Middle frontal gyrus (tissue), 1 donor: ENCODE measurements around the gene NAP1L5.

Experiments
- DNase-seq: peaks from one replicate; pipeline ENCODE4 v3.0.0-alpha.2; 2015; ENCODE audit warnings: low spot score; ENCODE audit errors: extremely low spot score

NAP1L5 gene

DNA sequence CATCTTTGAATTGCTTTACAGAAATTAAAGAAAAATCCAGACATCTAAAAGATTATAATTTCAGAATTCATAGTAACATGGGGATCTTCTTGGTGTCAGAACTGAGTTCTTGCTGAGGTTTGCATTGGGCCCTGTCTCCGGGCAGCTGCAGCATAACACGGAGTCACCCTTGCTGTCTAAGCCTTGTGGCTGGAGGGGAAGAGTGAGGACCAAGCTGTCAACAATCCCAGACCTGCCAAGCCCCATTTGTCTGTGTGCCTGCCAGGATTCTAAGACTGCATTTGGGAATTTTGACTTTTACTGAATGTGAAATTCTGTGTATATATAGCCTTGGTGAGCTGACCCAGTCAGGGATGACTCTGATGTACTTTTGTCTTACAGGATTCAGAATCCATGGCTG, 25.2 kb upstream of the NAP1L5 start:
- no peak for DNase-seq

DNA sequence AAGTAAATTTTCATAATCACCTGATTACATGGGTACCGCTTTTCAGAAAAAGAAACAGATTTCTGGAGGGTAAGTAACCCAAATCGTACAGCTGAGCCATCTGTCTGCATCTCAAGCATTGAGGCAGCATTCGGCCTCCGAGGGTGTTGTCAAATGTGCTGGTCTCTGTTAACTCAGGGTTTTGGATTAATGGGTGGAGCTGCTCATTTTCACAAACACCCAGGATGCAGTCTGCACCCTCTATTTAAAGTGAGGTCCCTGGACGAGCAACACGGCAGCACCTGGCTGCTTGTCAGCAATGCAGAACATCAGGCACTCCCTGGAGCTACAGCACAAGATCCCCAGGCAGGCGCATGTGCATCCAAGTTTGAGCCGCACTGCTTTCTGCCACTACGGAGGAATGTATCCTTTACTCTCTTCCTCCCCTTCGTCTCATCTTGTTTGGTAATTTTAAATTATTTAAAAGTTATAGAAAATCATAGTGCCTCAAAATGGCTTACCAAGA, 24.7 kb upstream of the NAP1L5 start:
- DNase-seq = no peak

DNA sequence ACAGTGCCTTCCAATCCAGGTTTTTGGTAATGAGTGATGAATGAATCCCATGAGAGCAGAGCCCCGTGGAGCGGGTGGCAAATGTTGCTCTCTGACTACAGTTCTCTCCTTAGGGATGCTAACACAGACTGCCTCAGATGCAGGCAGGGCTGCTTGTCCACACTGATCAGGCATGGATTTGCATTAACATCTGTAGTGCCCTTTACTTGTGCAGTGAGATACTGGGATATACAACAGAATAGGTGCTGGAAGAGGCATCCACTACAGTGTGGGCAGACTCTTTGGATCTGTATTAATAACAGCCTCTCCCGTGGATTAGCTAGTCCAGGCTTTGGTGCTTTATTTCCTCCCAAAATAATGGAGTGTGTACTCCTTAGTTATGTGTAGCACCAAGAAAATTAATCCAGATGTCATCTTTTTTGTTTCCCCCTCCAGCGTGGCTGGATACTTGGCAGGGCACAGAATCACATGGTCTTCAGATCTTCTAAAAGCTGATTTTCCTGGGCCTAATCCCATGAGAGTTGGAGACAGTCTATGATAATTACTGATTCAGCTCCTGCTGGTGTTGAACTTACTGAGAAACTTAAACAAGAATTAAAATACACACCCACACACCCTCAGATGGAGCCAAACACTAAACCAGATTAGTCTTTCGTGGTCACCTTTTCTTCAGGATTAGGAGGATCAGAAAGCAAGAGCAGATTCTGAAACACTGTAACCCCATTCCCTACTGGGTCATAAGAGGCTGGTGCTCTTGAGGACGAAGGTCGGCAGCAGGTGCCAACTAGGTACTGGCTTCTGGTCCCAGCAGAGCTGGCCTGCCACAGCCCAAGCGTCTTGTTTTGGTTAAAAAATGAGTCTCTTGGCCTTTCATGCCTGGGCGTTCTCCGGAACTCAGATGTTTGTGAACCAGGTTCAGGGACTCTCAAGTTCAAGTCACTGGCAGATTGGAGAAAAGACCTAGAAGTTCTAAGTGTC, 23.1 kb upstream of the NAP1L5 start:
- DNase-seq = no peak

DNA sequence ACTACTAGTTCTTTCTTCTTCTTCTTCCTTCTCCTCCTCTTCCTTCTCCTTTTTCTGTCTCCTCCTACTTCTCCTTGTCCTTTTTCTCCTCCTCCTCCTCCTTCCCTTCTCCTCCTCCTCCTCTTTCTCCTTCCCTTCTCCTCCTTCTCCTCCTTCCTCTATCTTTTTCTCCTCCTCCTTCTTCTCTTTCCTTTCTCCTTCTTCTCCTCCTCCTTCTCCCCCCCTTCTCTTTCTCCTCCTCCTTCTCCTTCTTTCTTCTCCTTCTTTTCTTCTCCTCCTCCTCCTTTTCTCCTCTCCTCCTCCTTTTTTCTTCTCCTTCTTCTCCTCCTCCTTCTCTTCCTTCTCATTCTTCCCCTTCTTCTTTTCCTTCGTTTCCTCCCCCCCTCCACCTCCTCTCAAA, 21.8 kb upstream of the NAP1L5 start:
- no peak for DNase-seq

DNA sequence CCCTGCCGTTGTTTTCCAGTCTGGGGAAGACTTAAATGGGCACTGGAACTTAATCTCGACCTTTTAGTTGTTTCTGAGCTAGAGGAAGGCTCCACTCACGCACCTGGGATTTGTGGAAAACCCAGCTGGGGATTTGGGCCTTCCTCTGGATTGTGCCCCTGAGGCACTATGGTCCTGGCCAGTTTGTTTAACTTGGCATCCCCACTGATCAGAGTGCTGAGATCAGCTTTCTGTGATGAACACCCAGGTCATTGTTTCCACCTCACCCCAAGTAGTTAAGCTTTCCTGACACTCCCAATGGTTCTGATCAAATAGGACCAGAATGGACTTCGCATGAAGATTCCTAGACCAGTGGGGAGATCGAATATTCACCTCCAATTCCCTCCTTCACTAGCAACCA, 20.5 kb upstream of the NAP1L5 start:
- DNase-seq = no peak

DNA sequence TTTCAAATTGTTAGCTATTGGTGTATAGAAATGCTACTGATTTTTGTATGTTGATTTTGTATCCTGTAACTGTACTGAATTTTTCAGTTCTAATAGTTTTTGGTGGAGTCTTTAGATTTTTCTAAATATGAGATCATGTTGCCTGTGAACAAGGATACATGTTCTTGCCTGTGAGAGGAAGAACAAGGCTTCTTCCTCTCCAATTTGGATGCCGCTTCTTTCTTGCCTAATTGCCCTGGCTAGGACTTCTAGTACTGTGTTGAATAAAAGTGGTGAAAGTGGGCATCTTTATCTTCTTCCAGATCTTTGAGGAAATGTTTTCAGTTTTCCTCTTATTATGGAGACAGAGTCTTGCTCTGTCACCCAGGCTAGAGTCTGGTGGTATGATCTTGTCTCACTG, 16.2 kb upstream of the NAP1L5 start:
- no peak for DNase-seq

DNA sequence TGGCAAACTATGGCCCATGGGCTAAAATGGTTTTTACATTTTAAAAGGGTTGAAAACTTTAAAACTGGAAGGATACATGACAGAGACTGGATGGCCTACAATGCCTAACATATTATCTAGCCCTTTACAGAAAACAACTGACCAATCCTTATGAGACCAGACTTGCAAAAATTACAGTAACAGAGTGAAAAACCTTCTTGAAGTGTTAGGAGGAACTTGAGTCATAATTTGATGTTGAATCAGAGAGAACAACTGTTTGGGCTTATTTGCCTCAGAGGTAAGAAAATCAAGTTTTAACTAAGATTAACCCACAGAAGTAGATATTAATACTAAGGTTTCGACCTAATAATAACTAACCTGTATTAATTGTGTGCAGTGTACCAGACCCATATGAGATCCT, 12.4 kb upstream of the NAP1L5 start:
- no peak for DNase-seq

DNA sequence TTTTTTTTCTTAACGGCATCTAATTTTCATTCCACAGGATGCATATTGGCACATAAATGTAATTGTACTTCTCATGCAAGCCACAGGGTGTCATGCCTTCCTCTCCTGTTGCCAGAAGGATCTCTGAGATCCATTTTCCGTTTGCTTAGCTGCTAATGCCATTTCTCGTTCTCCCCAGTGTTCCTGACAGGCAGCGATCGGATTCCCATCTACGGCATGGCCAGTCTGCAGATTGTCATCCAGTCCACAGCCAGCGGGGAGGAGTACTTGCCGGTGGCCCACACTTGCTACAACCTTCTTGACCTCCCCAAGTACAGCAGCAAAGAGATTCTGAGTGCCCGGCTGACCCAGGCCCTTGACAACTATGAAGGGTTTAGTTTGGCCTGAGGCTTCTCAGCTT, 8.9 kb upstream of the NAP1L5 start:
- peak; percentile 39 for DNase-seq

DNA sequence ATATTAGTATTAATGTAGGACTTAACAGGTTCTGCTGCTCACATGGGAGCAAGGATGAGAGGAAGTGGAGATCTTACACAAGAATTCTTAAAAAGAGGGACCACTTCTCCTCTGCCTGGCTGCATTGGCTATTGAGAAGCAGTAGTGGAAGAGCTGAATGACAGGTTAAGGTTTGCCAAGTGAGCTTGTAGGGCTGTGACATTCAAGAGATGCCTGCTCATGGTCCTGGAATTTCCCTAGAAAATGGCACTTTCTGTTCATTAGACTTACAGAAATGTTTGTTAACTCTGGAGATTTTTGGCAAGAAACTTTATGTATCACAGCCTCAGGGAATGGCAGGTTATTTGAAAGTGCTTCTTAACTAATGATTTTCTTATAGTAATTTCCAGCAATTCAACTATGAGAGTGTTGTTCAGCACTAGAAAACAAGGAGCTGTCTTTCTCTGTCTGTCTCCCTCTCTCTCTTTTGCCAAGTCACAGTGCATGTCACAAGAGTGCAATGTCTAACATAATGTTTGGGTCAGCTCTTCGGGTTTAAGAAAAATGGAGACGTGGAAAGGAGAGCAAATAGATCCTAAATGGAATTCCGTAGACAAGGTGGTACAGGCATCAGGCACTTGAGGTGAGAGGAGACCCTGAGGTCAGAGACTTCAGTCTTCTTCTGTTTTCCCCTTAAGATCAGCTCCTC, 8.3 kb upstream of the NAP1L5 start:
- no peak for DNase-seq

DNA sequence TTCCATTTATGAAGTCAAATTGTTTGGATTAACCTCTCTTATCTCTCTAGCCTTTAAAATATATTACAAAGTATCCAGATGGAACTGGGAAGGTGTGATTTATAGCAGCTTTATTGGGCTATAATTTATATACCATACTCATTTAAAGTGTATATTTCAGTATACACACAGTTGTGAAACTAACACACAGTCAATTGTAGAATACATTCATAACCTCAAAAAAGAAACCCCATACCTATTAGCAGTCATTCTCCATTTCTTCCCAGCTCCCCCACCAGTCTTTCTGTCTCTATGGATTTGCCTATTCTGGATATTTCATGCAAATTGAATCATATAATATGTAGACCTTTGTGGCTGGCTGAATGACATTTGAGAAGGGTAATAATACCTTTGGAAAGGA, 7.6 kb upstream of the NAP1L5 start:
- no peak for DNase-seq

DNA sequence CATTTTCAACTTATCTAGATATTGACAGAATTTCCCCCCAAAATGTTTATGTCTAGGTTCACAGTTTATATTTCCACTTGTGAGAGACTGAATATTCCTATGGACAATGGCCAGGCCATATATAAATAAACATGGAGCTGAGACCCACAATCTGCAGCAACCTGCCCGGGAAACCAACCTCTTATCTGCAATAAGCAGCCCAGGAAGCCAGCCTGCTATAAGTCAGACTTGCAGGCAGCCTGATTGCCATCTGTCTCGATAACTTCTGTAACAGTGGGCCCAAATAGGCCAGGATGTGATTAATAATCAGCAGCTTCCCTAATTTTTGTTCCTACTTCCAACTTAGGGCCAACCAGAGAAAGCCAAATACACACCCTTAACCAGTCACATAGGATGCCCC, 5.2 kb upstream of the NAP1L5 start:
- no peak for DNase-seq

DNA sequence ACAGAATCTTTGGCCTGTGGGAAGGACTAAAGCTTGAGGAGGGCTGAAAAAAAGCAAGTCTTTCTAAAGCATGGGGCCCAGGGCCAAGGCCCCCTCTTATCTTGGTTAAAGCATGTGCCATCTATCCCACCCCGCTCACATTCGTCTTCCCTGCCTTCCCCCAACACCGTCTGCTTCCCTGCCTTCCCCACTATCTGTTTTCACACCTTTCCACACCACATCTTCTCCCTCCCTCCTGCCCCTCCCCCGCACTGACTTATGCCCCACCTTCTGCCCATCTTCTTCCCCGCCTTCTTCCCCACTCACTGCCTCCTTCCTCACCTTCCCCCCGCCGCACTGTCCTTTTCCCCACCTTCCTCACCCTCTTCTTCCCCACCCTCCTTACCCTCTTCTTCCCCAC, 890 bp upstream of the NAP1L5 start:
- no peak for DNase-seq

DNA sequence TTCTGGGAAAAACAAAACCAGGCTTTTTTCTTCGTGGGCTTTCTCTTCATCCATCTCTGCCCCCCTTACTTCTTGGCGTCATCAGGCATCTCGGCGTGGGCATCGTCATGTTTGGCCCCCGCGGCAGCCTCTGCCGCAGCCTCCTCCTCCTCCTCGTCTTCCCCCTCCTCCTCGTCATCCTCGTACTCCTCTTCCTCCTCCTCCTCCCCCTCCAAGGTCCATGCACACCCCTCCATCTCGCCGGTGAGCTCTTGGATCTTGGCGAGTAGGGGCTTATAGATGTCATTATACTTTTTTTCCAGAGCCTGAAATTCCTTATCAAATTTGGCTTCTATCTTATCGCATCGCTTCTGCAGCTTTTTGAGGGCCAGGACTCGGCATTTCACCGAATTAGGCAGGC, 488 bp downstream of the NAP1L5 start:
- DNase-seq = no peak

DNA sequence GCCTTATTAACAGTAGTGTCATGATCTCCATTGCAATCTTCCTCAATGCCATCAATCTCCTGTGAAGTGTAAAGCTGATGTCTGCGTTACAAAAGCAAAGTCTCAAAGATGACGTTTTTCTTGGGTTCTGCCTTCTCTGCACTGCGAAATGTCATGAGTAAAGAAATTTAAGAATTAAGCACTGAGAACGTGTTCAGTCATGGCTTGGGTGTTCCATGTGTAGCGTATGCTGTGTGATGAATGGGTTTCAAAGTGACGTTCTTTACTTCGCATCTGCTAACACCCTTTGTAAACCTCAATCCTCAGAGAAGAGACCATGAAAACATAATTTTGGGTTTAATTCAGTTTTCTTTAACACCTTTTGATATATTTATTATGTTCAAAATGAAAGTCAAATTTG, 999 bp downstream of the NAP1L5 start:
- no peak for DNase-seq

DNA sequence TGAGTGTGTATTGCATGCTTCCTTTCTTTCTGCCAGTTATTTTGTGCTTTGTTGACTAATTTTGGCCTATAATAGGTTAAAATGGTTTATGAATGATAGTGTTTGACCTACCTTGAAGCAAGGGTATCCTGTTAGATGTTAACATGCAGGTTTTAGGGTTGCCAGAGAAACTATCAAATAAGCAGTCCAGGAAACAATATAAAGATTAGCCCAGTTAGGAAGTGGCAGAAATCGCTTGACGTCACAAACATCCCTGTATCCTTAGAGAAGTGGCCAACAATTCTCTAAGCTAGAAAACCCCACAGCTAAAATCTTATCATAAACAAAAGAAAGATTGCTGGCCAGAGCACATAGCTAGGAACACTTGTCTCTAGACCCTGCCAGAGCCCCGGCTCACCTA, 3.8 kb downstream of the NAP1L5 start:
- no peak for DNase-seq

DNA sequence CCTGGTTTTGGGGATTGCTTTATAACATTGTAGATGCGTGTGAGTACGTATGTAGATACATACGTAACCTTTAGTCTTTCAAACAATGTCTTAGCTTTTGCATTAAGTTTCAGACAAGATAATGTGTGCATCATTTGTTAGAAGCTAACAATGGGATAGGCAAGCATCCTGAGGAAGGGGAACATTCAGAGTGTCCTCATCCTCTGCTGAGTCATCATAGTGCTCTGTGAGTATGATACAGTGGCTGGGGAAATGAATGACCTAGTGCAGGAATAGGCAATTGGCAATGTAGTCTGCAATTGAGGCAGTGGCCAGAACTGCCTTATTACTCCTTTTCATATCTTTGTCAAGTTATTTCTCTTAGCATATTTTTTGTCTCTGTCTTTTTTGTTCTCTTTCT, 7.3 kb downstream of the NAP1L5 start:
- DNase-seq = no peak

DNA sequence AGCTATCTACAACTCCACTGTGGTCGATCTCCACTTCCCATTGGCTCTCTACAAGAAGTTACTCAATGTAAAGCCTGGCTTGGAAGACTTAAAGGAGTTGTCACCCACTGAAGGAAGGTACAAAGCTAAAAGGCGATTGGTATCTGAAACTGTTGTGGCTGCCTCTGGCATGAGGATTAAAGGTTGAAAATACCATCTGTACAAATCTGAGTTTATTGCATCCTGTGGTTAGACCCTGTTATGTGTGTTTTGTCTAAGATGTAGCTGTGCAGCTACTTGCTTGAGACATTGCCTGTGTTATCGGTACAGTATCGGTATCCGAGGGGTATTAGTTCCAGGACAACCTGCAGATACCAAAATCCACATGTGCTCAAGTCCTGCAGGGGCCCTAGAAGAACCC, 16.4 kb downstream of the NAP1L5 start:
- DNase-seq = no peak

DNA sequence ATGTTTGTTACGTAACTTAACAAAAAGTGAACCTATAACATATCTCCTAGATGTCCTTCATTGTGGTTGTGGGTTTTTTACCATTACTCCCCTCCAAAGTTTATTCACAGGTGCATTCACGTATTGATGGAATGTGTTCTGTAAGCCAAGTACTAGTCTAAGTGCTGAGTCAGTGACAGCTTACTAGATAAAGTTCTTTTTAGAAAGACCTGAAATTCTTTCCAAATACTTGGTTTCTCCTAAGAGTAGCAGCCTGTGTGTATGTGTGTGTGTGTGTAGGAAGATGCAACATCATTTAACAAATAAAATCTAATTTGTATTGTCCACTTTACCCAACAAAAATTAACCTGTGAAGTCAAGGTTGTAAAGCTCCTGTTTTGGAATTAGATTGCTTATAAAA, 22.1 kb downstream of the NAP1L5 start:
- DNase-seq = no peak

DNA sequence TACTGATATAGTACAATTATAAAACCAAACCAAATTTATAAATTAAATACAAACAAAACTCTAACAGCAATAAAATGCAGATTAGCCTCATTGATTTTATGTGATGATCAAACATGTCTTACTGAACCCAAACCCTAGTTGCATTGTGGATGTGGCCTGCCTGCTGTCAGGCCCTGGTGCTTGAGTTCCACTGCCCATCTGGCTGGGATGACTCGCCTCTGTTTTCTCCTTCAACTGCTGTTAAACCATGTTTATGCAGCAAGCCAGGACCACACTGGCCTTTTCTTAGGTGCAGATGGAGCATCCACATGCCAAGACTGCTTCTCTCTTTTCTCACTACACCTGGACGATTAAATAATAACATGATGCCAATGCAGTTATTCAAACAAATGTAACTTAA, 22.6 kb downstream of the NAP1L5 start:
- no peak for DNase-seq

DNA sequence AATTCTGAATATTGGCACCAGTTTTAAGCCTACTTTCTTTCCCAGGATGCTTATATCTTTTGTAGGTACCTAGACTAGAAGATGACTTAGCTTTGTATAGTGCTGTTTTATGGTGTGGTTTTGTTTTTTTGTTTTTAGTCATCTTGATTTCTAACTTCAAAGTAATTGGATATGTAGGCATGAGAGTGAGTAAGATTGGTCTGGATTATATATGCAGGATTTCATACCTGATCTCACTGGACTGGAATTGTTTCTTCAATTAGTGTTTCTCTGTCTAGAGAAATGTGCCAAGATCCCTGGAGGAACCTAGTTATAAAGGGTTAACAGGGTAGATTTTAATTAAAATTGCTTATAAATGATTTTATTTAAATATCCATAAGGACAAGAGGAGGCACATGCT, 23.1 kb downstream of the NAP1L5 start:
- DNase-seq = no peak

DNA sequence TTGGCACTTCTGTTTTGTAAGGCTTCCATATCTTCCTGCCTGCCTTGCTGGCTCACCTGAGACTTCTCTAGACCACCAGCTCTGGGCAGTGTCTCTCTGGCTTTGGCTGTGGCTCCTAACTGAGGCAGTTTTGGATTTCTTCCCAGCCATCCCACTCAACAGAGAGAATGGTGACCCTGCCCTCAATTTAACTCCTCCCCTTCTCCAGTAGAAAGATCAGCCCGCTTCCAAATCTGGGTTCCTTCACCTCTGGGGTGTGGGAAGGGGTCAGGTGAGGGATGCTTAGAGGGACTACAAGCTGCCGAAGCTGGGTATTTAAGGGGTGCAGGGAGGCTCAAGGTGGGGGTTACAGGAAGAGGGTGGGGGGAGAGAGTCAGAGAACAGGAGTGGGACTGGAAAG, 23.7 kb downstream of the NAP1L5 start:
- no peak for DNase-seq

DNA sequence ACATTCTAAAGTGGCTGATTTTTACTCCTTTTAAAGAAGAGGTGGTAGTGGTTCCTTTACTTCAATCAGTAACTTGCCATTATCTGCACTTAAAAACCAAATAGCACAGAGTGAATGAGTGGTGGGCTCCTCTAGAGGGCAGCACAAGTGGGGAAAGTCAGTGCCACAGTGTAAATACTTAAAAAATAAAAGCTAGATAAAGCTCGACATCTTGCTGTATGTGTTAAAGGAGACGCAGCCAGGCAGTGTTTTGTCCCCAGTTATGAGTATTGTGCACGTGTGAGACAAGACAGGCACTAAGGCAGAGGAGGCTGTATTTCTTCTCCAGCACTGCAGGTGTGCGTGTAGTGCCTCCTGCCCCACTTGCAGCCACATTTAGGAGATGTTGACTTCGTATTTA, 24.6 kb downstream of the NAP1L5 start:
- DNase-seq = no peak

DNA sequence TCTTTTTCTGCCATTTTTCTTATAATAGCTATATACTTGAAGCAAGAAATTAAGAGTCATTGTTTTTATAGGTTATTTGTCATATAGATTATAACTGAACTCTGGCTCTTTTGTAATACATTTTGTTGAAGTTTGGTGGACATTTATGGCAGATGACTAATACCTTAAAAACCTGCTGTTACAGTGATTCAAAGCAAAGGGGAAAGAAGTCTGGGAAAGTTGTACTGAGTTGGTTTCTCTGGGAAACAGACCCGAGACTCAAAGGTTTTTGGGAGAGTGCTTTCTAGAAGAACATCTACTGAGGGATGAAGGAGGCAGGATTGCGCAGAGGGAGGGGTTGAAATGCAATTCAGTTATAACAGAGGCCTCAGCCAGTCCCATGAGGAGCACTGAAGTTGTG, 35.9 kb downstream of the NAP1L5 start:
- DNase-seq = no peak
